NCI-H2029 (cell line): ENCODE measurements around the gene LRMDA.

Source experiments
- DNase-seq: peaks from one replicate; lab custom pipeline; 2025; lab: John Stamatoyannopoulos, UW

Gene LRMDA

GRCh38 chr10:75672111-75672671 lies 240.8 kb downstream of the LRMDA start:
- DNase-seq: no peak

- no peak for DNase-seq
Observed at GRCh38 chr10:75672842-75673241, 241.4 kb downstream of the LRMDA start.

DNA sequence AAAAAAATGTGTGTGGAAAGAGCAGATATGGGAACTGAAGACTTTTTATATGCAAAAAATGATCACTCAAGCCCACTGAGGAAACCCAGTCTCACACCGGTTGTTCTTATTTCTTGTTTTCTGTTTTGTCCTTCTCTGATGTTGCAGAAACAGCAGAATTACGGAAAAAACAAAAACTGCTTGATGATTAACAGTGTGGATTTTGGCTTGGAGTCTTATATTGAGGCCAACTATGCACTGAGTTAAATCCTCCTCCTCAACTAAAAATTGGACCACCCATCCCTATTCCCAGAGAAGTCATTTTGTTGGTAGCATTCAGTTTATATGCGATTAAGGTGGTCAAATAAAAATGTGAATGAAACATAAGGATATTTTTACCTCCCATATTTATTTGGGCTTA lies 246.1 kb downstream of the LRMDA start:
- DNase-seq: no peak

- no peak for DNase-seq
Observed at GRCh38 chr10:75678527-75678926, 247.1 kb downstream of the LRMDA start.

DNA sequence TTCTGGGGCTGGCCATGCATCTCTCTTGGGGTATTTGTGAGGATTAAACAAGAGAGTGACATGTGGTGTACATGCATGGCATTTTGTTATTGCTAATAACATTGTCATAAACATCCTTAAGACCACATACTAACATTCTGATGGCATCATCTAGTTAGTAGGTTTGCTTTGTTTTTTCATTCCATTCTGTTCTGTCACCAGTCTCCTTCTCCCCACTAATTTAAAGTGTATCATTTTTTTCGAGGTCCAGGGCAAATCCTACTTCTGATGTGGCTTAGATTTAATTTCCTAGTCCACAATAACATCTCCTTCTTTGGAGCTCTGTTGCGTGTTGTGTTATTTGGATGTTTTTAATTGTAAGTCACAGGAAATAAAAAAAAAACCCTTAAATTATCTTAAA lies 248.1 kb downstream of the LRMDA start:
- no peak for DNase-seq

DNA sequence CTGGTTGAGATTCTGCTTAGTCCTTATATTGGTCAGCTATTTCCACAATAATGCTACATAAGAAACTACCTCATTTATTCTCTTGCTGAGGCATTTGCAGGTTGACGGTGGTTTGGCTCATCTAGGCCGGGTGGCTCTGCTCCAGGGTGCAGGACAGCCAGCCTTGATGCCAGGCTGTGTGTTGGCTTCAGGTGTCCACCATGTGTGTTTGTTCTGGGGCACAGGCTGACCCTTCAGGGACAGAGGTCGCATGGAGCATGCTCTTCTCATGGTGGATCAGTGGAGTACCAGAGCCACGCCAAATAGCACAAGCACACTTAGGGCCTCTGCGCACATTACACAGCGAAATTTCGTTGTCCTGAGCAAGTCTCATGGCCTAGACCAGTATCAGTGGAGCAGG lies 249.9 kb downstream of the LRMDA start:
- DNase-seq: no peak

DNA sequence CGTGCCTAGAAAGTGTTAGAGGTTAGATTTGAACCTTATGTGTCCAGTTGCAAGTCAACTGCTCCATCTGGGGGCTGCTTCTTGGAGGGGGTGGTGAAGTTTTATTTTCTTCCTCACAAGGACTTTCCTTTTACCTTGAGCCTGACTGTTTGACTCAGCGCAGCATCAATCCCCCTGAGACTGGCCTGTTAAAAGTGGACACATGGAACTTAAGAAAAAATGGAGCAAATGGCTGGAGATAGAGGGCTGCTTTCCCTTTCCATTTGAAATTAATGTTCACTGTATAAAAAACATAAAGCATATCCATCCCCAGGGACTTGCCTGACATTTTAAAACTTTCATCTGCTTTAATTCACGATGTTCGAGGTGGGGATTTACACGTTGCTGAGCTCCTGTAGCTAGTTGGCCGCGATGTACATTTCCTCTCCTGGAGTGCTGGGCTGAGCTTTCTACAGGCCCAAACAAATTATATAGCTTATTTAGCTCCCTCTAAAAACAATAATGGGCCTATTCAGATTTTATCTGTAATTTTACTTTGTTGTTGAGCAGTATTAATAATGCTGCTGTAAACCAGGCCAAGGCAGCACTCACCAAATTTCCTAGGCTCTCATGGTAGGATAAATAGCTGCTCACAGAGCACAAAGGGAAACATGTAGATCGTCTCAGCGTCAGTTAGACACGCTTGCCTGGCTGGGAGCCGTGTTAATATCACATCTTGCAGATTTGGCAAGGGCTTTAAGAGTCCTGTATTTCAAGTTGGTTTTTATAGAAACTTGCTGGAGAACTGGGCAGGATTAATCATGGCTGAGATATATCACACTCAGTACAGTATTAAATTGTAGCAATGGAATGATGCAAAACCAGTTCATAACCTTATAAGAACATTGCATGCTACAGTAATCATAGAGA lies 251.5 kb downstream of the LRMDA start:
- no peak for DNase-seq

GRCh38 chr10:75685187-75685586 lies 253.8 kb downstream of the LRMDA start:
- no peak for DNase-seq

DNA sequence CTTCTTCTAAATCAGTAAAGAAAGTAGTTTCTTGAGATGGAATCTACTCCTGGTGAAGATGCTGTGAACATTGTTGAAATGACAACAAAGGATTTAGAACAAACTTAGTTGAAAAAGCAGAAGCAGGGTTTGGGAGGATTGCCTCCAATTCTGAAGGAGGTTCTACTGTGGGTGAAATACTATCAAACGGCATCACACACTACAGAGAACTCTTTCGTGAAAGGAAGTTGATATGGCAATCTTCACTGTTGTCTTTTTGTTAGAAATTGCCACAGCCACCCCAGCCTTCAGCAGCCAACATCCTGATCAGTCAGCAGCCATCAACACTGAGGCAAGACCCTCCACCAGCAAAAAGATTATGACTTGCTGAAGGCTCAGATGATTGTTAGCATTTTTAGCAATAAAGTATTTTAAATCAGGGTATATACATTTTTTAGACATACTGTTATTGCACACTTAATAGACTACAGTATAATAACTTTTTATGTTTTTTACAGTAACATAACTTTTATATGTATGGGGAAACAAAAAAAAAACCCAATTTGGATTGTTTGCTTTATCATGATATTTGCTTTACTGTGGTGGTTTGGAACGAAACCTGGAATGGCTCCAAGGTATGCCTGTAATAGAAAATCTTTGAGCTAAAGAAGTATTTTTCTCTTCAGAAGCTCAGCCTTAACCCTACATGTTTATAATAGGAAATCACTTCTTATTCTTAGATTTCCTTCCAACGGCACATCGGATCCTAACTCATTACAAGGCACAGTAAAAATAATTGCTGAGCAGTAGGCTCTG lies 257.3 kb downstream of the LRMDA start:
- DNase-seq: no peak

GRCh38 chr10:75693489-75693888 lies 262.1 kb downstream of the LRMDA start:
- no peak for DNase-seq

DNA sequence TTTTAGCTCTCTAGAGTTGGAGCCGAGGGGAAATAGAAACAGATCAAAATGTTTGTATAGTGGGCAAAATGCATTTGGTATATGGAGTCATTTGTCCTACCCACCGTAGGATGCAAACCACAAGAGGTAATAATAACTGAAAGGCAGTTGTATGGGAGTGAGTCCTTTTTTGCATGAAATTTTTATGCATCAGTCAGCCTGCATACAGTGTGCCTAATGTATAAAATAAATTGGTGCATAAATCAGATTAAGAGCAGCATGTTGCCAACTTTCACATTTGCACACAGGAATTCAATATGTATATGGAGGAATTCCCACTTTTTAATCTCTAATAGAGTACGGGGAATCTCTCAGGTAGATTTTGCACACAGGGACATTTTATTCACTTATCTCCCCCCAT lies 262.8 kb downstream of the LRMDA start:
- DNase-seq: no peak

GRCh38 chr10:75694790-75695189 lies 263.4 kb downstream of the LRMDA start:
- no peak for DNase-seq

DNA sequence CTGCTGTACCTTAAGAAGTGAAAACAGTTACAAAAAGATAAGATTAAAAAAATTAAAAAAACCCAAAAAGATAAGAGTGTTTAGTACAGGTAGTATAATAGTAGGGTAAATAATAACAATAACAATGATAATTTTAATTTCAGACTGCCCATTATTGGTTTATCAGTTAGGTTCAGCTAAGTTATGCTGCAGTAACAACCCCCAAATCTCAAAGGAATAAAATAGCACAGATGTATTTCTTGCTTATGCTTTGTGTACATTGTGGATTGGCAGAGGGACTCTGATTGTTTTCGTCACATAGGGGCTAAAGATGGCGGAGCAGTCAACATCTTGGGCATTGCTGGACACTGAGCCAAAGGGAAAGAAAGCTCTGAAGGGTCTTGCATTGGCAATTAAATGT lies 264.6 kb downstream of the LRMDA start:
- DNase-seq: no peak

DNA sequence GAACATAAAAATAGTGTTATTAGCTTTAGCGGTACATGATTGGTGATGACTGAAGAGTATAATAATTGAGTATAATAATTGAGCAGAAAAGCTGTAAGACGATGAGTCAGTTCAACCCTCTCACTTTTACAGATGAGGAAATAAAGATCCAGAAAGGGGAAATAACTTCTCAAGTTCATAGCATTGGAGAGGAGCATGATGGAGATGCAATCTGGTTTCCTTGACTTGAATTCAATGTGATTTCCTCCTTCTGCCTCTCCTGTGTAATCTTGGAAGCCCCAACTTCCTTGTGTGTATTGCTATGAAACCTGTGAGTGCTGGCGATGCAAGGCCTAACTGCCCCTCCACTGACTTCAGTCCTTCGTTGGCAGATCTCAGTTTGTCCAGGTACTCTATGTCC lies 265.1 kb downstream of the LRMDA start:
- DNase-seq: no peak

DNA sequence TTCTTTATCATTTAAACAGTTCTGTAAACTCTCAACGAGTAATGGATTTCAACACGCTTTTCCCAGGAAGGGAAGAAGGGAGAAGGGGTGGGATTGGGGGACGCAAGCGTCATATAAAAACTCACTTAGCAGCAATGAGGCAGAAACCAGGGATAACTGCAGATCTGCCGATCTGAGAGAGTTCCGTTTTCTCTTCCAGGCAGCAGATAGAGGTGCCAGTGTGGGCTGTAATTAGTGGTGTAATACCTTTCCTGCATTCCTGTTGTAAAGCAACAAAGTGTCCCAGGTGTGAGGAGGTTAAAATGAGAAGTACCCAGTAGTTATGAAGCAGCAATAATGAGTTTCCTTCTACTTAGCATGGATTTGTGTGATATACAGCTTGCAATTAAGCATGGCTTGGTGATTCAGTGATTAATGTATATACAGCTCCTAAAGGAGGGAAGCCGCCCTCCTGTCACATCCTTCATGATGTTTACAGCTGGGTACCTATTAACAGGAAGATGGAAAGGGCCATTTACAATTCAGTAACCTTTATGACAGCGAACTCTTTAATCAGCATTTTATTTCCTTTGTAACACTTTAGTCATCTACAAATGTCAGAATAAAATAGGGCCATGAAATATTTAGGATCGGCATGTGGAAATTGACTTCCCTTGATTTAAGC lies 271.9 kb downstream of the LRMDA start:
- DNase-seq: no peak

DNA sequence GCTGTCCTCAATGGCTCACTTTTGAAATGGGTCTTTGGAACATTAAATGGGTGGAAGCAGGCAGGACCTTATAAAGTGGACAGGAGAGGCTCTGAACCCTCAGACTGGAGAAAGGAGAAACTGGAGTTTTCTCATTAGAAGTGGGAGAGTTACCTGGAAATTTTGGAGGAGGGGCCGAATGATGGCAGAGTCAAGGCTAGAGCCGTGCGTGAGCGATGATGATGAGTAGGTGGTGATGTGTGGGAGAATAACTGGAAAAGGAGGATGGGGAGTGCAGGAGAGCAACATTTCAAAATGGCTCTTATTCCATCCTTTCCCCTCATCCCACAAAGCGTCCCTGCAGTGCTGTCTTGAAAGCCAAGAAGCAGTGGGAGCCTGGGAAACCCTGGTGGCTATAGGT lies 274.0 kb downstream of the LRMDA start:
- no peak for DNase-seq

GRCh38 chr10:75707080-75707840 lies 275.8 kb downstream of the LRMDA start:
- DNase-seq: no peak

DNA sequence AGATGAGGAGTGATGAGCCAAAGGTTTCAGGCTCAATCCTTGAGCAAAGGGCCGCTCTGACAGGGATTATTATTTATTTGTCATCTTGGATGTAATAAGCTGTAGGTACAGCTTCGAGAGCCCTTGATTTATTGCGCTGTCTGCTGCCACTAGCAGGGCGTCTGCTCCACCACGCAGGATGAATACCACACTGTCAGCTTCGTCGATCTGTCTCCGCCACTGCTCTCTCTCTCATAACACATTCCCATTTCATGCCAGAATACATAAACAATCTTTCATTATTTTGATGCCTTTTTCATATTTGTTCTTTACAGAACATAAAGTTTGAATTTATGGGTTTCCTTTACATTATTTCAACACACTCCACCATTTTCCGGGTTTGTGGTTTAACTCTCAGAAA lies 276.6 kb downstream of the LRMDA start:
- DNase-seq: no peak

DNA sequence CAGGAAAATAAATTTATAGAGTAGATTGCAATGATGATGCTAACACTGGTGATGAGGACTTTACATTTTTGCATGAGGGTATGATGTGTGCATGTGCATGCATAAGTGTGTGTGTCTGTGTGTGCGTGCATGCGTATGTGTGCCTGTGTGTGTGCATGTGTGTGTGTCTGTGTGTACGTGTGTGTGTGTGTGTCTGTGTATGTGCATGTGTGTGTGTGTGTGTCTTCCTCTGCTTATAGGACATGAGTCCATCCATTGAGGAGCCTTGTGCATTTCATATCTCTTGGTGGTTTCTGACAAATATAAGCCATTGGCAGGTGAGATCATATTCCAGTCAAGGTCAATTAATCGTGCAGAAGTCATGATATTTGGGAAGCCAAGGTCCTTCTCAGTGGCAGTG lies 277.8 kb downstream of the LRMDA start:
- DNase-seq: no peak

DNA sequence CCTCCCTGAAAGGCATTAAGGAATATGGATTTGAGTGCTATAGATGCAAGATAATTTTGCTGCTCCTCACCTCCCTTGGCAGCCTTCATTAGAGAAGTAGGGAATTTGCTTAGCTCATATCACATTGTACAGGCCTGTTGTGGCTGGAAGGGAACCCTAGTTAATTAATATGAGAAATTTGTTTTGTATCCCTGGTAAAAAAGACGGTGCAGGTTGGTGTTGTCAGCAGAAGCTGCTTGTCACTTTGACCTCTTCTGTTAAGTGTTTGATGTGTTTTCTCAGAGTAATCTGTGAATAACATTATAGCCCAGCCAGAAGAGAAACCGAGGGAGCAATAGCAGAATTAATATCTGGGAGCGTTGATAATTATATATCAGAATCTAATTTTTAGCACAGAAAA lies 278.4 kb downstream of the LRMDA start:
- no peak for DNase-seq

GRCh38 chr10:75712242-75712880 lies 280.9 kb downstream of the LRMDA start:
- no peak for DNase-seq
